K562 (cell line): ENCODE measurements around the gene SIGLEC11. TPM values are rescaled to one million over a fixed set of nuclear protein-coding genes. Genes with fewer than 3 reads are reported as not detected.

Source experiments
- ATF2 ChIP-seq: sonication (generic); formaldehyde crosslinking; IDR thresholded peaks from 2 replicates; pipeline ENCODE4 v1.8.1; 2022; ENCODE audit warnings: missing genetic modification reagents
- CREB3 ChIP-seq: fragments of 450-650 bp; conservative IDR thresholded peaks from 2 replicates; pipeline ENCODE4 v1.6.1; 2016; ENCODE audit warnings: missing genetic modification characterization, low read depth, mild to moderate bottlenecking, missing compliant biosample characterization, moderate library complexity
- EWSR1 ChIP-seq: fragments of 450-650 bp; IDR thresholded peaks from 2 replicates; pipeline ENCODE4 v1.6.1; 2018; ENCODE audit warnings: borderline replicate concordance, mild to moderate bottlenecking, low read depth, moderate library complexity; ENCODE audit not compliant: partially characterized antibody
- FOXK1 ChIP-seq: sonication (generic); formaldehyde crosslinking; IDR thresholded peaks from 2 replicates; pipeline ENCODE4 v1.8.0; 2022; ENCODE audit warnings: missing genetic modification reagents, mild to moderate bottlenecking, borderline replicate concordance
- LARP7 ChIP-seq: fragments of 450-650 bp; IDR thresholded peaks from 2 replicates; pipeline ENCODE4 v1.6.1; 2016
- MCM5 ChIP-seq: fragments of 450-650 bp; IDR thresholded peaks from 2 replicates; pipeline ENCODE4 v1.6.1; 2016; ENCODE audit warnings: low read depth
- MLLT1 ChIP-seq, 2 experiments: fragments of 450-650 bp; IDR thresholded peaks; 2 replicates each; pipeline ENCODE4 v1.6.1; 2016
- MTA3 ChIP-seq: fragments of 450-650 bp; formaldehyde crosslinking; IDR thresholded peaks from 2 replicates; pipeline ENCODE4 v1.6.1; 2017; ENCODE audit warnings: mild to moderate bottlenecking, borderline replicate concordance
- NCOA6 ChIP-seq: fragments of 450-650 bp; IDR thresholded peaks from 2 replicates; pipeline ENCODE4 v1.6.1; 2017; ENCODE audit warnings: mild to moderate bottlenecking
- NFIC ChIP-seq: fragments of 450-650 bp; IDR thresholded peaks from 2 replicates; pipeline ENCODE4 v1.6.1; 2017; ENCODE audit warnings: mild to moderate bottlenecking, inconsistent platforms
- NR0B1 ChIP-seq: fragments of 450-650 bp; IDR thresholded peaks from one replicate; pipeline ENCODE4 v1.6.1; 2018; ENCODE audit warnings: mild to moderate bottlenecking, moderate library complexity; ENCODE audit not compliant: partially characterized antibody
- NR2F6 ChIP-seq: fragments of 450-650 bp; formaldehyde crosslinking; IDR thresholded peaks from 2 replicates; pipeline ENCODE4 v1.4.0; 2020; ENCODE audit warnings: mild to moderate bottlenecking
- PYGO2 ChIP-seq: fragments of 450-650 bp; IDR thresholded peaks from 2 replicates; pipeline ENCODE4 v1.6.1; 2016; ENCODE audit warnings: mild to moderate bottlenecking, missing genetic modification characterization, moderate library complexity, missing compliant biosample characterization
- RBM15 ChIP-seq: fragments of 200-400 bp; formaldehyde crosslinking; IDR thresholded peaks from 2 replicates; pipeline ENCODE4 v1.6.1; 2018; ENCODE audit warnings: mild to moderate bottlenecking, low read length, moderate library complexity; ENCODE audit not compliant: insufficient read depth
- RFX1 ChIP-seq: fragments of 450-650 bp; IDR thresholded peaks from 2 replicates; pipeline ENCODE4 v1.6.1; 2016; ENCODE audit warnings: mild to moderate bottlenecking, moderate library complexity
- STAG1 ChIP-seq: sonication (generic); formaldehyde crosslinking; IDR thresholded peaks from 2 replicates; pipeline ENCODE4 v1.5.0; 2020; ENCODE audit warnings: missing genetic modification reagents, borderline replicate concordance
- SUPT5H ChIP-seq: fragments of 450-650 bp; IDR thresholded peaks from 2 replicates; pipeline ENCODE4 v1.6.1; 2016
- ZNF133 ChIP-seq: fragments of 250-450 bp; sonication (Bioruptor Pico); IDR thresholded peaks from 2 replicates; pipeline ENCODE4 v1.4.0; 2020; ENCODE audit warnings: mild to moderate bottlenecking
- ZNF143 ChIP-seq: sonication (generic); formaldehyde crosslinking; IDR thresholded peaks from 2 replicates; pipeline ENCODE4 v1.9.0; 2022; ENCODE audit warnings: mild to moderate bottlenecking, missing genetic modification reagents
- ZNF197 ChIP-seq: fragments of 200-800 bp; sonication (Bioruptor generic); IDR thresholded peaks from 2 replicates; pipeline ENCODE4 v1.6.1; 2016; ENCODE audit warnings: low read depth, missing genetic modification characterization, missing compliant biosample characterization
- ZNF408 ChIP-seq: fragments of 250-450 bp; sonication (Bioruptor Pico); IDR thresholded peaks from 2 replicates; pipeline ENCODE4 v1.4.0; 2020; ENCODE audit warnings: low read depth, mild to moderate bottlenecking, moderate library complexity
- ZNF639 ChIP-seq, 2 experiments: fragments of 200-800 bp in 1 of 2; sonication (Bioruptor generic) in 1 of 2; sonication (generic) in 1 of 2; formaldehyde crosslinking in 1 of 2; IDR thresholded peaks in 1 of 2; conservative IDR thresholded peaks in 1 of 2; 2 replicates each; pipeline versions ENCODE4 v1.5.0 to v1.6.1; 2016 to 2020; ENCODE audit warnings: missing compliant biosample characterization in 1 of 2, missing genetic modification characterization in 1 of 2, missing genetic modification reagents in 1 of 2
- ZNF780A ChIP-seq: fragments of 250-450 bp; sonication (Bioruptor Pico); IDR thresholded peaks from 2 replicates; pipeline ENCODE4 v1.5.0; 2021; ENCODE audit warnings: mild to moderate bottlenecking
- polyA plus RNA-seq, 8 experiments: library from polyadenylated mRNA; depleted of rRNA in 4 of 8; stranded (reverse) in 5 of 8; unstranded in 3 of 8; fragments of >200 nt; fragmentation: Nextera tagmentation in 2 of 8; fragmentation: Illumina TruSeq in 1 of 8; extraction: Ambion mirVana in 2 of 8; extraction: Trizol in 1 of 8; gene quantifications; 2 replicates each; pipeline versions ENCODE4 v1.2.1 to v1.2.3, GENCODE V29; 2011 to 2014; ENCODE audit warnings: inconsistent platforms in 1 of 8, missing spikeins in 1 of 8
- total RNA-seq, 7 experiments: library from RNA; depleted of rRNA in 6 of 7; stranded (reverse); fragments of >200 nt in 6 of 7; fragmentation: Illumina TruSeq in 2 of 7; extraction: Trizol in 2 of 7; gene quantifications; 2 replicates each; pipeline versions ENCODE4 v1.2.1 to v1.2.3, GENCODE V29; 2011 to 2021; ENCODE audit warnings: low replicate concordance in 1 of 7

The SIGLEC11 gene
- total and polyA plus RNA-seq, 9 of the 15 experiments (the other 6 are each of a cell fraction or from before 2014, with no cell fraction given), result not detected

- TF ChIP-seq ZNF639 (CRISPR knock-in tag; conservative IDR thresholded peaks at IDR 0.05 in 1 of 2, IDR thresholded peaks at IDR 0.05 in 1 of 2) (no peak), FOXK1 (CRISPR knock-in tag) (no peak), MCM5 (no peak), NFIC (no peak), ZNF780A (CRISPR knock-in tag) (no peak), CREB3 (tag) (no peak; the same call in 1 of the 2 replicates), SUPT5H (no peak), NR2F6 (CRISPR knock-in tag) (no peak), ATF2 (CRISPR knock-in tag) (no peak), ZNF408 (no peak), ZNF197 (no peak), LARP7 (no peak), NCOA6 (no peak), PYGO2 (0 out of 2 replicates have a peak, but pooled peaks have one; percentile 10), ZNF133 (CRISPR knock-in tag) (no peak), RFX1 (no peak), MTA3 (no peak), EWSR1 (no peak), MLLT1 (IDR thresholded peaks at IDR 0.05) (no peak), RBM15 (no peak), ZNF143 (CRISPR knock-in tag) (no peak), NR0B1 (no peak), STAG1 (CRISPR knock-in tag) (no peak)
Observed at GRCh38 chr19:49927526-49928264, 33.3 kb downstream of the SIGLEC11 start (continued).
